Measurements from ENCODE around the gene ACTR1B.
"Not testable (repeated sequence)": the region's sequence is repeated elsewhere in the genome, so short reads cannot be mapped to it uniquely, and the experiment has no call there.

The ACTR1B gene

DNA sequence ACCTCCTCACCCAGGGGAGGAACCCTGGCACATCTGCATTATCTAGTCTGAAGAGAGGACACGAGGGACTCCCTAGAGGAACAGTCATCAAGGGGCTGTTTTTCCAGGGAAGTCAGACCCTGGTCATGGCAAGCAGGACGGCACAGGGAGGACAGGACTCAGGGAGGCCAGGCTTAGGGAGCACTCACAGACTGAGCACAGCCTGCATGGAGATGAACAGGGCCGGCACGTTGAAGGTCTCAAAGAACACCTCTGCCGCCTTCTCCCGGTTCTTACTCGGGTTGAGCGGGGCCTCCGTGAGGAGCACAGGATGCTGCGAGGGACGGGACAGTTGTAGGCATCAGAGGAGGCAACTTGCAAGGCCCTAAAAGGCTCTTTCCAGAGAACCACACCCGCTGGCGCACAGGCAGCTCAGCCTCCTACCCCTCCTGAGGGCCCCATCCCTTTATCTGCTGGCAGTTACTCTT is 5.1 kb downstream of the ACTR1B start:
- DNase-seq (ENCODE audit: low spot score): no peak

DNA sequence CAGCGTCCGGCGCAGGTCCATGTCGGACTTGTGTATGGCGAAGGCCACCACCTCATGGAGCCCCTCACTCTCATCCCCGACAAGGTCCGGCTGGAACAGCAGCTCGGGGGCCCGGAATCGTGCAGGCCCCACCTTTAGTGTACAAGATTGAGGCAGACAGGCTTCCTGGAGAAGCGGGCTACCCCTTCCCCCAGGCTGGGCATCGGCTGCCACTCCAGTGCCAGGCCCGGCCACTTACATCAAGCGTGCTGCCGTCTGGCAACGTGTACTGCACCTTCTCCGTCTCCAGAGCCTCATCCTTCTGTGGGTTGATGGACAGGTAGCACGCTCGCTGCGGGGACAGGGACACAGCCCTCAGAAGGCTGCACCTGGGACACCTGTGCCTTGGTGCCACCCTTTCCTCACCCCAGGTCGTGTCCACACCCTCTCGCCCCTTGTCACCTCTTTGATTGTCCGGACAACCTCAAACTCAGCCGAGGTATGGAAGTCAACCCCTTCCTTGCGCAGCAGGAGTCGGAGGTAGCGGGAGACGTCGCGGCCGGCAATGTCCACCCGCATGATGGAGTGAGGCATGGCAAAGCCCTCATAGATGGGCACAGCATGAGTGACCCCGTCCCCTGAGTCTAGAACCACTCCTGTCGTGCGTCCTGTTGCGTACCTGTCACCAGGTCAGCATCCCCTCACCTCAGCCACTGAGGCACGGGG is 5.7 kb downstream of the ACTR1B start:
- DNase-seq (ENCODE audit: low spot score): no peak

DNA sequence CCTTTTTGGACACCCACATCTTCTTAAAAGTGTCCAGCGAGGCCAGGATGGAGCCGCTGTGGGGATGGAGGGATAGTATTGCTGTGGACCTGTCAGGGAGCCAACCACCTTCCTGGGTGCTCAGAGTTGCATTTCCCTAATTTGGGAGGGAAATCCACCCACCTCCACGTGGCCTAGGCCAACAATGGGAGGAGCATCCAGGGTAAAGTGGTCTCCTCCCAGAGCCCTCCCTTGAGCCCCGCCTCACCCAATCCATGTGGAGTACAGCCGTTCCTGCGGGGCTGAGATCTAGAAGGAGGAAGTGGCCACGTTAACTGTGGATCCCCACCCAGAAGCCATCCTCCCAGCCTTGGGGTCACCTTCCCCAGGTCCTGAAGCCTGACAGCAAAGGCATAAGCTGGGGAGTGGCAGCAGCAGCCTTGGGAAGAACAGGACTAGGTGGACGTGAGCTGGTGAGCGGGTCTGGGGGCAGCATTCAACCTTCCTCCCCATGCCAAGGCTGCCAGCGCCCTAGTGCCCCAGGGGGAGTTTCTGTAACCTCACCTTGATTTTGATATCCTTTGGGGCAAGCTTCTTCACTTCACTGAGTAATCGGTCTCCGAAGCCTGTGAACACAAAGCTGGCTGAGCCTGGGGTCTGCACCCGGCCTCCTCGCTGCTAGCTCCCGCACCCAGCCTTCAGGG is 6.8 kb downstream of the ACTR1B start:
- DNase-seq (ENCODE audit: low spot score): no peak

DNA sequence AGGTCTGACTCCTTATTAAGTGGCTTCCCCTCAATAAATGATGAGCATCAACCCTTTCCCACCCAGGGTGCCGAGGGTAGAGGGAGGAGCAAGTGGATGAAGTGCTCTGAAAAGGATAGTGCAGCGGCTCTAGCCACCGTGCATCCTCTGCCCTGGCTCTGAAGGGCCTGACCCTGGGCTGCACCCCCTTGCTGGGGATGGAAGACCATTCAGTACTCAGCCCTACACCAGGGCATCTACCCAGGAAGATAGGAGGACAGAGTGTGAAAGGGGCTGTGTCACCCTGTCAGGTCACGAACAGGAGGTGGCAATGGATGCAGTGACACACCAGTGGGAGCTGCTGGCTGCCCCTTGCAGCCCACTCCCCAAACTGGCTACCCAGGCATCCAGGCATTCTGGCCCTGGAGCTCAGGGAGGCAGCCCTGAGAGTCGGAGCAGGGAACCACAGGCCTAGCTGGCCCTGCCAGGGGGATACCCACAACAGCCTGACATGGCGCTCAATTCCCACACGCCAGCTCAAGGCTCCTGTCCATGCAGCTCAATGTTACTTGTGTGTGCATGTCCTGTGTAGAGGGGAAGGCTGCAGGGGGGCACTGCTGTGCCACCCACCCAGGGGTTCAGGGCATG is 7.6 kb downstream of the ACTR1B start:
- DNase-seq (ENCODE audit: low spot score): no peak

DNA sequence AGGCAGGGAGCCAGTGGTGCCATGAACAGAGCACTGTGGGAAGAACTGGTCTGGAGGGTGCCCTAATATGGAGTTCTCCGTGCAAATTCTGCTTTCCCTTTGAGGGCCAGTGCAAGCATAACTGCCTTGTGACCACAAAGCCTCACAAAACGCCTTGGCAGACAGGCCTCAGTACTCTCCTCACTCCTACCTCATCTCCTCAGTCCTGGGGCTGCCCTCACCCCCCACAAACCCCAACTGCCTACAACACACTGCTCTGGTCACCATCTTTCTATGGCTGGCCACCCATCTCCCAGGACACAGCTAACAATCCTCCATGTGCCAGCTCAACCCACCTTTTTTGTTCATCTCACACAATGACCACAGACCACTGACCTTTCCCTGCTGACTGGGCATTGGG is 9.1 kb downstream of the ACTR1B start:
- DNase-seq (ENCODE audit: low spot score): no peak

DNA sequence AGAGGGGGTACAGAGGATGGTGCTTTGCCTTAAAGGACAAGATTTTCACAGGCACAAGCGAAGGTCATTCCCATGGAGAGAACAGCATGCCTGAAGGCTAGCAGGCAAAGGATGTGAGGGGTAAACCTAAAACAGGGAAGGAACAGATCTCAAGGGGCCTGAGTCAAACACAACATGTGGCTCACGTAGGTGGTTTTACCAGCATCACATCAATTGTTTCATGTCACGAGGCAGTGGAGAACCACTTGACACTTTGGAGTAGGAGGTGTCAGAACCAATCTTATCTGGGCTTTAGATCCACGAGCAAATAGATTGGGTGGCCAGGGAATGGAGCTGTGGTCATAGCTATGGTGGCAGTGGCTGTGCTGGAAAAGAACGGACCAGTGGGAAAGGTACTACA is 9.5 kb downstream of the ACTR1B start:
- DNase-seq (ENCODE audit: low spot score): no peak

DNA sequence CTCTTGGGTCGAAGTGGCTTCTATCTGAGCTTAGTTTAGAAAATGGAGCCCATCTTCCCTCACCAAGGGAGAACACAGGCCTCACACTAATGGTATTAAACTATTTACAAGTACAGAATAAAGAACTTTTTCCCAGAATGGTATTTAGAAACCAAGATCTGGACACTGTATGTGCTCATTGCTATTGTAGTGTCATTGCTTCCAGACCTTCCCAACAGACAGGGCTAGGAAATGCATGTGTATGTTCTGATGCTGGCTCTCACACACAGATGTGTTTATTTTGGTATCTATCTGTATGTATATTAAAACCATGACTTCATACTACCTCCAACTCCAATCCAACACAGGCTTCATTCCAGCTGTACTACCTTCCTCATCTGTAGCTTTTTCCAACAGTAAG is 10.0 kb downstream of the ACTR1B start:
- DNase-seq (ENCODE audit: low spot score): no peak

DNA sequence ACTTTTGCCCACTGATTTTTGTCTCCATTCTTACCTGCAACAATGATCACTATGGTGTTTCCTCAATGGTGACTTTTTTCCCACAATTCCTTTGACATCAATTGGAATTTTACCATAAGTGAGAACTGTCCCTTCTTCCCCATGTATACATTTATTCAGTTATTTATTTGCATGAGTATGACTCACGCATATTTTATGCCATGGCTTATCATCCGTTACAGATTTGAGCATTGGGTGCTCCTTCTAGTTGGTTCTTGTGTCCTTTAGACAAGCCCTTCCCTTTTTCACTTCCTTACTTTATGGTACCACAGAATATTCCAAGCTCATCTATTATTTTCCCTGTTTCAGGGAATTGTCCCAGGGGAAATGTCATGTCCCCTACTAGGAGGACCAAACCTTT is 10.4 kb downstream of the ACTR1B start:
- no peak for DNase-seq (ENCODE audit: low spot score)

DNA sequence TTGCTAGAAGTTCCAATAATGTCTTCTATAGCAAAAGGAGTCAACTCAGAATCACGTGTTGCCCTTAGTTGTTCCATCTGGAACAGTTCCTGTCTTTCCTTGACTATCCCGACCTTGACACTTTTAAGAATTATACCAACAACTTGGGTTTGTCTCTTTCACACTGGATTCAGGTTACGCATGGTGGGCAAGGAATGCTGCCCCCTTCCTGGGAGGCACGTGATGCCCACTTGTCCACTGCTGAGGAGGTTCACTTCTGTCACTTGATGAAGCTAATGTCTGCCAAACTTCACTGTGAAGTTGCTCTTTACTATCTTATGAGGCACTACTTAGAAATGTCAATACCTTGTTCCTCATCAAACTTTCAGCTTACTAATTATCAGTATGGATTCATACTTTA is 12.7 kb downstream of the ACTR1B start:
- no peak for DNase-seq (ENCODE audit: low spot score)

DNA sequence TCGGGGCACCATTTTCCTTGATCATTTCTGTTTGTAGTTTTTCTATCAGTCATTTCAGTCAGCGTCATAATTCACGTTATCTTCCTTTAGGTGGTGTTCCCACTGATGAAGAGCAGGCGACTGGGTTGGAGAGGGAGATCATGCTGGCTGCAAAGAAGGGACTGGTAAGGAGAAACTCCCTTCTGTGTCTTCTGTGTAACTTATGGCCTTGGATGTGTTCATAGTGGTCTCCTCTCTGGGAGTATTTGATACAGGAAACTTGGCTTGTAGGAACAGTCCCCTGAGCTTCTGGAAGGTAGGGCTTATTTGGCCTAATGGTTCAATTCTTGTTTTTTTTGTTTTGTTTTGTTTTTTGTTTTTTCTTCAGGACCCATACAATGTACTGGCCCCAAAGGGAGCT is 16.9 kb downstream of the ACTR1B start:
- DNase-seq (ENCODE audit: low spot score): no peak

DNA sequence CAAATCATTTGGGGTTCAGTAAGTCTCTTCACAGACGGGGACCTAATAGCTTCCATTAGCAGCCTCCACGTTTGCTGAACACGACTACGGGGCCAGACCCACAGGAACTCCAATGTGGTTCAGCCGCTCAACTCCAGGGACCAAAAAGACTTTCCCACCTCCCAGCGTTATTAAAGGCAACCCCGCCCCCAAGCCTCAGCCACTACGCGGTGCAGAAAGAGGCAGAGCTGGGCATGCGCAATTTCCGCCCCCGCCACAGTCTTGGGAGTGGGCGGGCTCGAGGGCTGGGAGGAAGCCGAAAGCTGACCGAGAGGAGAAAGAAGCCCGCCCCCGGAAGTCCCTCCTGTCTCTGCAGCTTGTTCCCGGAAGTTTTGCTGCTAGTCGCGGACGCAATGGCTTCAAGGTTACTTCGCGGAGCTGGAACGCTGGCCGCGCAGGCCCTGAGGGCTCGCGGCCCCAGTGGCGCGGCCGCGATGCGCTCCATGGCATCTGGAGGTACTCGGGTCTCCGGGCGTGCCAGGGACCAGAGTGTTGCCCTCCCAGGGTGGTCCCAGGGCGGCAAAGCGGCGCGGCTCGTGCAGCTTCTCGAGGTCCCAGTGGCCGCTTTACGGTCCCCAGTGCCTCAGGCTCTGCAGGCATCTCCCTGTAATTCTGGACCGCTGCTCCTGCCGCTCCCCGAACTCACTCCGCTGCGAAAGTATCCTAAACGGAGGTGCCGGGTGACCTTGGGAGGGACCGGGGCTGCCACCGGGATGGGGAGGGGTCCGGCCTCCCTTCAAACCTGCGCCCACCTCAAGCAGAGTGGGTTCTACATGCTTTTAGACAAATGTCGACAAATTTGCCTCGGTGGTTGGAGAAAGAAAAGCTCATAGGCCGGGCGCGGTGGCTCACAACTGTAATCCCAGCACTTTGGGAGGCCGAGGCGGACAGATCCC is 17.9 kb downstream of the ACTR1B start, which contains the start of gene COX5B:
Gene COX5B (plus strand): TSS at position 368 of the 935 bp plus-strand sequence. CDS start 25 bp downstream, at position 393.
- DNase-seq (ENCODE audit: low spot score): peak; percentile 99

DNA sequence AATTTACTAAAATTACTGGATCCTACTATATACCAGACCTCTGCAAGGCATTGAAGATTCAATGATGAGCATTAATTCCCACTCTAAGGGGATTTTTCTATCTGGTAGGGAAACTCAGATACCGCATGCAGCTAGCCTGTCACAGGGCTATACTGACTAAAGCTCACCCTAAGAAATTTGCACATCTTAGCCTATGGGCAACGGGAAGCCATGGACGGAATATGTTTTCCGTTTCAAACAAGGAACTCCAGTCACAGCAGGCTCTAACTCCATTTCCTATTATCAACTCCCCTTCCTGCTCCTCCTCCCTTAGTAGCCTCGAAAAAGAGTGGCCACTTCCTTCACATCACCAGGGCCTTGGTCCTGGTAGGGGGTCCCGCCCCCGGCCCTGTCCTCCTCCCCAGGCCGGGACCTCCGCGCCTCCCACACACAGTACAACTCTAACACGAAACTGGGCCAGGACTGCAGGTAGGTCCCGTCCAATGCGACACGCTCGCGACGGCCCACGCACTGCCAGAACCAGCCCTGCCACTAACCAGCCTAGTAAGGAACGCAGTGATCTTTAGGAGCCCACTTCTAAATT is 18.6 kb downstream of the ACTR1B start:
- peak; percentile 40 for DNase-seq (ENCODE audit: low spot score)

DNA sequence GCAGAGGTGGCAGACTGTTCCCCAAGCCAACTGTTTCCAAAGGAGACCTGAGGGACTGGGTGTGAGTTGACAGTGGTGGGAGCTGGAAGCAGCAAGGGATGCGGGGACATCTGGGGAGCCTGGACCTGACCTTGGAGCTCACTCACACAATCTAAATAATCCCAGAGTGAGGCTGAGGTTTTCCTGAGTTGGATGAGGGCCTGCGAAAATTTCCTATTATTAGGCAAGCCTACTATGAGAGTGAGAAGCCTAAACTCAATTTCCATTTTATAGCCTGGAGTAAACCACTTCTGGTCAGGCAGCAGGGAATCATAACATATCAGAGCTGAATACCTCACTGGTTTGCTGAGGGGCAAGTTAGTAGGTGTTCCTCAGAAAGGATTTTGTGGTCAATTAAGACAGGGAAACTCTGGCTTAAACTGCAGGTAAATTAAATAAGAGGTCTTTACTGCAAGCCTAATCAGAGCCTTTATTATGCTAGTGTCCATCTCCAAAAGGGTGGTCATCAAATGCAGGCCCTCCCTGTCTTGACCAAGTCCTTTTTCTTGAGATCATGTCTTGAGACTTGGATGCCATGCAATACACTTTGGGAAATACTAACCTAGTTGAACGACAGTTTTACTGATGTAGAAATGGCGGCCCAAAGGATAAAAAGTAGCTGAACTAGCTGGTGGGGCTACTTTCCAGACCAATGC is 19.7 kb downstream of the ACTR1B start:
- no peak for DNase-seq (ENCODE audit: low spot score)

DNA sequence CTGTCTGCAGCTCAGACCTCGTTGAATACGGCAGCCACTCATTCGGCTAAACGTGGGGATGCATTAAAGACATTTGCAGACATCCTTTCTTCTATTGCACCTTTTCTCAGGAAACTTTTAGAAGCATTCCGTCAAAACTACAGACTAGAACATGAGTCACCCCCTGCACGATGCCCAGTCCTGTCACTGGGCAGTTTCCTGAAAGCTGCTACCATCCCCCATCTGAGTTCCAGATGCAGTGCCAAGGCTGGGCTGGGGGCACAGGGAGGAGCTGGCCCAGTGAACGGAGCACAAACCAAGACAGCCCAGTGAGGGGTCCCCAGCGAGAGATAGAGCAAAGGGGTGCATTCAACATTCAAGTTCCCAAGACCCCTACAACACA is 37.8 kb downstream of the ACTR1B start:
- DNase-seq (ENCODE audit: low spot score): not testable (repeated sequence)

DNA sequence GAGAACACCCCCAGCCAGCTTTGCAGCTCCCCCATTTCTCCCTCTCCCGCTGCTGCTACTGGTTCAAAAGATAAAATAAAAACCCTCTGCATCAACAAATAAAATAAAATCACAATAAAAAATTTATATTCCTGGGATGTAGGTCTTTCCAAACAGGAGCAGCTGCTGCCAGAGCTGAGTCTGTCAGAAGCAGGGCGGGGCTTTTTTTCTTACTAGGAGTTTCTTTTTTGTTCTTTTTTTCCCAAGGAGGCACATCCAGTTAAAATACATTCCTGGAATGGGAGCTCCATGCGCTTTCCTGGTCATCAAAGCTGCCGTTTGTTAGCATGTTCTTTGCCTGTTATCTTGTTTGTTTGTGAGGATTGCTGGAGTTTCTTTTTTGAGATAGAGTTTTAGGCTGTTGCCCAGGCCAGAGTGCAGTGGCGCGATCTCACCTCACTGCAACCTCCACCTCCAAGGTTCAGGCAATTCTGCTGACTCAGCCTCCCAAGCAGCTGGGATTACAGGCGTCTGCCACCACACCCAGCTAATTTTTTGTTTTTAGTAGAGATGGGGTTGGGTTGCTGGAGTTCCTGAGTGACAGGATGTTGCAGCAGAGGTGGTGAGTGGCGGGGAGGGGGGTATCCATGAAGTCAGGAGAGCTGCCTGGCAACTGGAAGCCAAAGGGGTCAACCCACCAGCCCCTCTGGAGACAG is 38.3 kb downstream of the ACTR1B start:
- not testable (repeated sequence) for DNase-seq (ENCODE audit: low spot score)

DNA sequence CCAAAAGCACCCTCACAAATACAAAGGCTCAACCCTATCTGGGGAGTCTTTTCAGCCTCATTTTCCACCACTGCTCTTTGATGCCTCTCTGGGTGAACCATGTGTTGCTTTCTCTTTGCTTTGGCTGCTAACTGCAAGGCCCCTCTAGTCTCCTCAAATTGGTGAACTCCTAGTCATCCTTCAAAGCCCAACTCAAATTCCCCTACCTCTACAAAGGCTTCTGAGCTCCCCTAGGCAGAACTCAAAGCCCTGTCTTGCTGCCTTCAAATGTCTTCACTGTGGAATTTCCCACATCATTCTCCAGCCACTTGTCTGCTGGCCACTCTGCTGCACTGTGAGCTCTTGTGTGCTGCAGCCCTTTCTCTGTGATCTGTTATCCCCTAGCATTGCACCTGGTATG is 40.9 kb downstream of the ACTR1B start:
- not testable (repeated sequence) for DNase-seq (ENCODE audit: low spot score)

DNA sequence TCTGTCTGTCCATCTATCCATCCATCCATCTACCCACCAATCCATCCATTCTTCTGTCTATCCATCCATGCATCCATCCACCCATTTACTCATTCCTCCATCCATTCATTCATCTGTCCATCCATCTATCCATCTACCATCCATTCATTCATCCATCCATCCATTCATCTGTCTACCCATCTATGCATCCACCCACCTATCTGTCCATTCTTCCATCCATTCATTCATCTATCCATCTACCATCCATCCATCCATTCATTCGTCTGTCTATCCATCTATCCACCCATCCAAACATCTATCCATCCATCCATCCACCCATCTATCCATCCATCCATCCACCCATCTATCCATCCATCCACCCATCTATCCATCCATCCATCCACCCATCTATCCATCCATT is 43.4 kb downstream of the ACTR1B start:
- DNase-seq (ENCODE audit: low spot score): not testable (repeated sequence)

DNA sequence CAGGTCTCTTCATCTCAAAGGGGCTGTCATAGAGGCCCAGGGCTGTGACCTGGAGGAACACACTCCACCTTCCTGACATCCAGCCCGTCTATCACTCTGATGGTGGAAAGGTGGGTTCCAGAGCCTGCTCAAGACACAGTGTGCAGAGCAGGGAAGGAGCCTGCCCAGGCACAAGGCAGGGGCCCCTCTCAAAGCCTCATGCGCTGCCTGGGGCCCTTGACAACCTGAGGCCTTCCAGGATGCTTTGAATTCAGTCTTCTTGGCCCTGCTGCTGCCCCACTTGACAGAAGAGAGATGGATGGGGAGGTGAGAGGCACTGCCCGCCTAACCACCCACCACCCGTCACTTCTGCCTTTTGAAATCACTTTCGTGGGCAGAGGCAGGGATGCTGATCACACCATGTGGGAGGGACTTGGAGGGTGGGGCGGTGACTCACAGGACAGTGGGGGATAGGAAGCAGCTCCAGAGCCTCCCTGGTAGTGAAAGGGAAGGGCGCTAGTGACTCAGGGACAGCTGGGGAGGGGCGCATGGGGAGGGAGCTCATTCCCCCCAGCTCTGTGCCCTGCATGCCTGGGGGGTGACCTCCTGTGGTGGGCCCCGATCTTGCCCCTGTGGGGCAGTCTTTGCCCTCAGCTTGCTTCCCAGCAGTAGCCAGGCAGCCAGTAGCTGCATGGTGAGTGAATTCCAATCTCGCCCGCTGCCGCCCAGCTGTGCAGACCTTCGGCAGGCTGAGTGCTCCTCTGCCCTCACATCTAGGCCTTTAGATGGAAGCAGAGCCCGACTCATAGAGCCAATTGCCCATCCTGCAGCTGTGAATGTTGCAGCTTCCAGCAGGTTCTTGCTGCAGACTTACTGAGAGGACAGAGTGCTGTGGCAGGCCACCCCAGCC is 44.7 kb downstream of the ACTR1B start:
- DNase-seq (ENCODE audit: low spot score): not testable (repeated sequence)

DNA sequence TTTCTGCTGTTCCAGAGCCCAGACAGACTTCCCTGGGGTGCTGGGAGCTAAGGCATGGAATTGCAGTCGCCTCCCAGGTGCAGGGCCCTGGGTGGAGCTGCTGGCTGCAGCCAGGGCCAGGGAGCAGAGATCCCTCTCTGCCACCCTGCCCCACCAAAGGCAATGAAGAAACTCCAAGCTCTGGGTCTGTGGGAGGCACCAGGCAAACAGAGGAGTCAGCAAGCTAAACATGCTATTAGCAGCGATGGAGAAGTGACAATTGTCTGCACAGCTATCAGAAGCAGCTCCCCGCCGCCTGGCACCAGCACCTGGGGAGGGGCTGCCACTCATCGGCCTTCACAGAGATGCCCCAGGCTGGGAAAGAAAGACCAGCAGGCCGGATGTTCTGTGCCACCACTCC is 45.9 kb downstream of the ACTR1B start:
- DNase-seq (ENCODE audit: low spot score): no peak
